Cortex of kidney (tissue), 1 donor: ENCODE data around the gene L3MBTL4.
"Not testable (repeated sequence)": the region's sequence is repeated elsewhere in the genome, so short reads cannot be mapped to it uniquely, and the experiment has no call there.

Experiments used
- DNase-seq: peaks from one replicate; lab custom pipeline; 2025; lab: John Stamatoyannopoulos, UW

L3MBTL4 gene

GRCh38 chr18:6414723-6415417 is at the start of gene L3MBTL4:
Gene L3MBTL4, minus strand, starts transcription at chr18:6414911. Its CDS starts 103,286 bp downstream, at chr18:6311625.
- DNase-seq, result no peak

GRCh38 chr18:6452194-6452593 is 37.5 kb upstream of the L3MBTL4 start:
- DNase-seq, result no peak

GRCh38 chr18:6449213-6449612 is 34.5 kb upstream of the L3MBTL4 start:
- no peak for DNase-seq

GRCh38 chr18:6444466-6445228 is 29.9 kb upstream of the L3MBTL4 start:
- no peak for DNase-seq

- no peak for DNase-seq
Observed at GRCh38 chr18:6441200-6441599, 26.5 kb upstream of the L3MBTL4 start.

- DNase-seq, result no peak
Observed at GRCh38 chr18:6437937-6438818, 23.5 kb upstream of the L3MBTL4 start.

- no peak for DNase-seq
Observed at GRCh38 chr18:6435731-6436130, 21.0 kb upstream of the L3MBTL4 start.

- DNase-seq, result no peak
Observed at GRCh38 chr18:6434987-6435709, 20.4 kb upstream of the L3MBTL4 start.

- DNase-seq, result no peak
Observed at GRCh38 chr18:6434481-6434880, 19.8 kb upstream of the L3MBTL4 start.

- no peak for DNase-seq
Observed at GRCh38 chr18:6431659-6432318, 17.1 kb upstream of the L3MBTL4 start.

GRCh38 chr18:6428851-6429395 is 14.2 kb upstream of the L3MBTL4 start:
- no peak for DNase-seq

- no peak for DNase-seq
Observed at GRCh38 chr18:6427286-6427685, 12.6 kb upstream of the L3MBTL4 start.

GRCh38 chr18:6423289-6423688 is 8.6 kb upstream of the L3MBTL4 start:
- DNase-seq, result no peak

GRCh38 chr18:6414118-6414722 is 491 bp downstream of the L3MBTL4 start:
- peak; percentile 30 for DNase-seq

- no peak for DNase-seq
Observed at GRCh38 chr18:6413579-6414117, 1.1 kb downstream of the L3MBTL4 start.

- DNase-seq, result no peak
Observed at GRCh38 chr18:6412933-6413472, 1.7 kb downstream of the L3MBTL4 start.

GRCh38 chr18:6411382-6411781 is 3.3 kb downstream of the L3MBTL4 start:
- DNase-seq, result no peak

- no peak for DNase-seq
Observed at GRCh38 chr18:6409933-6410332, 4.8 kb downstream of the L3MBTL4 start.

GRCh38 chr18:6408543-6408942 is 6.2 kb downstream of the L3MBTL4 start:
- DNase-seq, result not testable (repeated sequence)

GRCh38 chr18:6406910-6407470 is 7.7 kb downstream of the L3MBTL4 start:
- DNase-seq, result no peak
